KOPT-K1 (cell line): ENCODE measurements around the gene LAMP1.
"Not testable (repeated sequence)": the region's sequence is repeated elsewhere in the genome, so short reads cannot be mapped to it uniquely, and the experiment has no call there.

ENCODE experiments used
- H3K27ac ChIP-seq: fragments of 200-600 bp; sonication (generic); 2 replicates; pipeline ENCODE4 v1.5.1; 2016; ENCODE audit warnings: antibody characterized with exemption, mild to moderate bottlenecking, low read depth, low read length; ENCODE audit not compliant: poor library complexity, severe bottlenecking
- H3K36me3 ChIP-seq: fragments of 200-600 bp; sonication (generic); 2 replicates; pipeline ENCODE4 v1.5.1; 2017; ENCODE audit warnings: antibody characterized with exemption, mild to moderate bottlenecking, low read length, moderate library complexity; ENCODE audit not compliant: insufficient read depth
- H3K9me3 ChIP-seq: fragments of 200-600 bp; sonication (generic); 2 replicates; pipeline ENCODE4 v1.5.1; 2017; ENCODE audit warnings: antibody characterized with exemption, low read length, mild to moderate bottlenecking; ENCODE audit not compliant: insufficient read depth, poor library complexity, severe bottlenecking

The LAMP1 gene

GRCh38 chr13:113314895-113315470, 17.9 kb downstream of the LAMP1 start:
- peaks cover 64% of the 10 kb centered on the region for H3K36me3 ChIP-seq
- H3K9me3 ChIP-seq, H3K27ac ChIP-seq: not testable (repeated sequence)

DNA sequence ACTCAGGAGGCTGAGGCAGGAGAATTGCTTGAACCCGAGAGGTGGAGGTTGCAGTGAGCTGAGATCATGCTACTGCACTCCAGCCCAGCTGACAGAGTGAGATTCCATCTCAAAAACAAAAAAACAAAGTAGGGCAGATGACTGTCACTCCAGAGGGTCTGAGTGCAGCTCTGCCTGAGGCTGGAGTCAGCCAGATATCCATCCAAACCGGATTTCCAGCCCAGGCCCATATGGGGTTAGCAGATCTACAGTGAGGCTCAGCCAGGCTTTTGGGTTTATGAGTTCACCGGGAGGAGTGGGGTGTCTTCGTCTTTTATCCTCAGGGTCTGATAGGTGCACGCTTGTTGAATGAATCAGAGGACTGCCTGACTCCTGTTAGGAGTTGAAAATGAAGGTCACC, 19.0 kb downstream of the LAMP1 start:
- H3K27ac ChIP-seq: no peak overlapping the region
- H3K36me3 ChIP-seq: peaks cover 66% of the 10 kb centered on the region
- H3K9me3 ChIP-seq: no peaks in the 10 kb centered on the region

- Histone ChIP-seq H3K36me3 (peaks cover 66% of the 10 kb centered on the region), H3K27ac (no peak overlapping the region)
Observed at GRCh38 chr13:113317031-113317430, 20.0 kb downstream of the LAMP1 start.

GRCh38 chr13:113318956-113319355, 21.9 kb downstream of the LAMP1 start:
- Histone ChIP-seq H3K36me3 (peaks cover 68% of the 10 kb centered on the region), H3K9me3 (no peaks in the 10 kb centered on the region), H3K27ac (no peak overlapping the region)

More at GRCh38 chr13:113317031-113317430, 20.0 kb downstream of the LAMP1 start:
- H3K9me3 ChIP-seq: no peaks in the 10 kb centered on the region

DNA sequence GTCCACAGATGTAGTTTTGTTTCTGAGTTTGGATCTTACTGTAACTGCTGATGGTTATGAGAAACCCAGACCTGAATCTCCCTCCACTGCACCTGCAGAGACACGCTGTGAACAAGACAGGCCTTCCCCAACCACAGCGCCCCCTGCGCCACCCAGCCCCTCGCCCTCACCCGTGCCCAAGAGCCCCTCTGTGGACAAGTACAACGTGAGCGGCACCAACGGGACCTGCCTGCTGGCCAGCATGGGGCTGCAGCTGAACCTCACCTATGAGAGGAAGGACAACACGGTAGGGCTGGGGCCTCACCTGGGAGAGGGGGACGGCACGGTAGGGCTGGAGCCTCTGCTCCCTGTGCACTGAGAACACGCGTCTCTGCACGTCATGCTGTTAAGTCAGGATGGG, 22.3 kb downstream of the LAMP1 start:
- Histone ChIP-seq H3K9me3 (no peaks in the 10 kb centered on the region), H3K27ac (no peak overlapping the region), H3K36me3 (peaks cover 72% of the 10 kb centered on the region)

DNA sequence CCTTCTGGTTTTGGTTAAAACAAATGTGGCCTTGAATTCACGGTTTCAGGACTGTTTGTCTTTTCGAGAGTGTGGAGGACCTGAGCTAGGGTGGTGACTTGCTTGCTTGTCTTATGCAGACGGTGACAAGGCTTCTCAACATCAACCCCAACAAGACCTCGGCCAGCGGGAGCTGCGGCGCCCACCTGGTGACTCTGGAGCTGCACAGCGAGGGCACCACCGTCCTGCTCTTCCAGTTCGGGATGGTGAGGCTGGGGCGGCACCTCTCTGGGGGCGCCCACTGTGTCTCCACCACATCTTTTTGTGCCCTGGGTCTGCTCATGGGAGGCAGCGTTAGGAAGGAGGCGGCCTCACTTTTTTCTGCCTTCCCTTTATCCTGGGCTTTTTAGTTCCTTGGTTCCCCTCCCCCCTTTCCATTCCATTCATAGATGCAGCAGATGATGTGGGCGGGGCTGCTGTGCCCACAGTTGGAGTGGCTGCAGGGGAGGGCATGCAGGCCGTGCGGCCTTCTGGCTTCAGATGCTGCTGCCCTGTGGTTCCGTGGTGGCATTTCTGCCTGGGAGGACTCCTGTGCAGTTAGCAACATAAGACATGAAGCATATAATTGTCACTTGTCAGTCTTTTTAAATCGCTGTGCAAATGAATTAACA, 23.3 kb downstream of the LAMP1 start:
- no peaks in the 10 kb centered on the region for H3K9me3 ChIP-seq
- H3K36me3 ChIP-seq: peaks cover 72% of the 10 kb centered on the region
- H3K27ac ChIP-seq: no peak overlapping the region

DNA sequence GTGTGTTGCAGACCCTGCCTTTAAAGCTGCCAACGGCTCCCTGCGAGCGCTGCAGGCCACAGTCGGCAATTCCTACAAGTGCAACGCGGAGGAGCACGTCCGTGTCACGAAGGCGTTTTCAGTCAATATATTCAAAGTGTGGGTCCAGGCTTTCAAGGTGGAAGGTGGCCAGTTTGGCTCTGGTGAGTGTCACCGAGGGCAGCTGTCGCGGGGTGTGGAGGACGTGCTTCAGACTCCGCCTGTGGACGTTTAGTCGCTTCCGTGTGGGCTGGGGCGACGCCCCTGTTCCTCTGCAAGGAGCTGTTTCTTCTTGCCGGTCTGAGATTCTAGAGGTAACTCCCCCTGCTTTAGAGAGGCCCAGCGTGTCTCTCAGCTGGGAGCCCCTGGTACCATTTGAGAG, 24.5 kb downstream of the LAMP1 start:
- no peak overlapping the region for H3K27ac ChIP-seq
- peaks cover 71% of the 10 kb centered on the region for H3K36me3 ChIP-seq

GRCh38 chr13:113322043-113322461, 25.0 kb downstream of the LAMP1 start:
- Histone ChIP-seq H3K27ac (no peak overlapping the region), H3K36me3 (peaks cover 66% of the 10 kb centered on the region), H3K9me3 (no peaks in the 10 kb centered on the region)

More for the DNA sequence above, 24.5 kb downstream of the LAMP1 start:
- no peaks in the 10 kb centered on the region for H3K9me3 ChIP-seq

DNA sequence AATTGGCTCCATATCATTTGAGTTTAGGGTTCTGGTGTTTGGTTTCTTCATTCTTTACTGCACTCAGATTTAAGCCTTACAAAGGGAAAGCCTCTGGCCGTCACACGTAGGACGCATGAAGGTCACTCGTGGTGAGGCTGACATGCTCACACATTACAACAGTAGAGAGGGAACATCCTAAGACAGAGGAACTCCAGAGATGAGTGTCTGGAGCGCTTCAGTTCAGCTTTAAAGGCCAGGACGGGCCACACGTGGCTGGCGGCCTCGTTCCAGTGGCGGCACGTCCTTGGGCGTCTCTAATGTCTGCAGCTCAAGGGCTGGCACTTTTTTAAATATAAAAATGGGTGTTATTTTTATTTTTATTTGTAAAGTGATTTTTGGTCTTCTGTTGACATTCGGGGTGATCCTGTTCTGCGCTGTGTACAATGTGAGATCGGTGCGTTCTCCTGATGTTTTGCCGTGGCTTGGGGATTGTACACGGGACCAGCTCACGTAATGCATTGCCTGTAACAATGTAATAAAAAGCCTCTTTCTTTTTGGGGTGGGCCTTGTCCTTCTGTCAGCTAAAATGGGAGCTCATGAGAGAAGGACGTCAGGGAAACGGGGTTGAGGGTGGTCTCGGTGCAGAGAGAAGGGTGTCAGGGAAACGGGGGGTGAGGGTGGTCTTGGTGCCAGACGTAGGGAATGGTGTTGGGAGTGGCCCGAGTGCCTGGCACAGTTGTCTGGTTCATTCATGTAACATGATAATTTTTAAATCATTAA, 26.0 kb downstream of the LAMP1 start:
- Histone ChIP-seq H3K36me3 (peaks cover 57% of the 10 kb centered on the region), H3K9me3 (no peaks in the 10 kb centered on the region), H3K27ac (no peak overlapping the region)

DNA sequence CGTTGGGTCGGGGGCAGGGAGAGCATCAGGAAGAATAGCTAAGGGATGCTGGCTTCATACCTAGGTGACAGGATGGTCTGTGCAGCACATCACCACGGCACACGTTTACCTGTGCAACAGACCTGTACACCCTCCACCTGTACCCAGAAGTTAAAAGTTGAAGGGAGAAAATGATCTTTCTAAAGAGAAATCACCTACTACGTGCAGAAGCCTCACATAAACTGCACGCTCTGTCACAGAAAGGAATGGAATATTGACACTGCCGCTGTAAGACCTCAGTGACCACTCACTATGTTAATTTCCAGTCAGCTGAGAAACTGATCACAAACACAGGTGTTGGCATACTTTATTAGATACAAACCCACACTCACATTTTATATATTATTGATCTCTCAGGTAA, 26.8 kb downstream of the LAMP1 start:
- H3K9me3 ChIP-seq: no peaks in the 10 kb centered on the region
- peaks cover 49% of the 10 kb centered on the region for H3K36me3 ChIP-seq
- no peak overlapping the region for H3K27ac ChIP-seq

- Histone ChIP-seq H3K36me3 (peaks cover 43% of the 10 kb centered on the region), H3K9me3 (no peaks in the 10 kb centered on the region), H3K27ac (no peak overlapping the region)
Observed at GRCh38 chr13:113324398-113324797, 27.4 kb downstream of the LAMP1 start.

GRCh38 chr13:113325779-113326178, 28.7 kb downstream of the LAMP1 start:
- Histone ChIP-seq H3K27ac (no peak overlapping the region), H3K36me3 (peaks cover 29% of the 10 kb centered on the region), H3K9me3 (no peaks in the 10 kb centered on the region)

DNA sequence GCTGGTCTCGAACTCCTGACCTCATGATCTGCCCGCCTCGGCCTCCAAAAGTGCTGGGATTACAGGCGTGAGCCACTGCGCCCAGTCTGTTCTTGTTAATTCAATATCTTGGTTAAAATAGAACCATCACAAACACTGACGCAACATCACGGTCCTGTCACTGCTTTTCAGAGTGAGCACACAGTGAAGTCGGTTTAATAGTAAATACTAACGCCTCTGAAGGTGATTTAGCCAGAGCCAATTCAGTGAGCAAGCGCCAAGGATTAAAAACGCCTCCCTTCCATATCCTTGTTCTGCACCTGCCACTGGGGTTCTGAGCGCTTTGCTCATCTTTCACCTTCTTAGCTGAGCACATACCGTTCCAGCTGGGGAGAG, 30.3 kb downstream of the LAMP1 start:
- no peaks in the 10 kb centered on the region for H3K9me3 ChIP-seq
- H3K27ac ChIP-seq: no peak overlapping the region
- peaks cover 13% of the 10 kb centered on the region for H3K36me3 ChIP-seq

DNA sequence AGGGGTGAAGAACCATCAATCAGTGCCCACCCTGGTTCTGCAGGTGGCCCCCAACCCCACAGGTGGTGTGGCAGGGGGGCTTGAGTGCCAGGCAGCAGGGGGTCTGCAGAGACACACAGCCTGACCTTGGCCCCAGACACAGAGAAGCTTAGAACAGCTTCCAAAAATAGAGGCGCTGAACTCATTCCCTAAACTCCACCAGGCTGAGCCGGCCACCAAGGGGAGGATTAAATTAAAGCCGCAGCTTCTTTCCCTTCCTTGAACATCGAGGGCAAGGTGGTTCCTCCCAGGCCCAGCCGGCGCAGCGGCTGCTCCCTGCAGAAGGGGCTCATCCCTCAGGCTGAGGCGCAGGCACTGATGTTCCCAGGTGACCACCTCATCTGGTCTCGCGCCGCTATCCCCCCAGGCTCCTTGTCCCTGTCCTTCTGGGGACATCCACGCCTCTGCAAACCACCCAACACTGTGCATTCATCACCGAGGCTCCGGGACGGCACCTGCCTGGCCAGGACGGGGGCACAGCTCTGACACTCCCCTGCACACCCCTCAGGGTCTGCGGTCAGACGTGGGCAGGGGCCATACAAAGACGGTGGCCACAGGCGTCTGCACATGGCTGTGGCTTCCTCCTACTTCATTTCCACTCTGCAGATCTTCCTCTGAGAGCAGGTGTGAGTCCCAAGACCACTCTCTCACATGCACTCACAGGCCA, 30.9 kb downstream of the LAMP1 start:
- Histone ChIP-seq H3K9me3 (no peaks in the 10 kb centered on the region), H3K36me3 (peaks cover 12% of the 10 kb centered on the region), H3K27ac (no peak overlapping the region)

GRCh38 chr13:113328851-113329250, 31.8 kb downstream of the LAMP1 start:
- H3K27ac ChIP-seq: no peak overlapping the region
- no peaks in the 10 kb centered on the region for H3K9me3 ChIP-seq

More at GRCh38 chr13:113328851-113329250, 31.8 kb downstream of the LAMP1 start:
- peaks cover 5% of the 10 kb centered on the region for H3K36me3 ChIP-seq
